Vagina (tissue), 2 donors: Measurements from ENCODE around the gene HSPA12A. TPM values are rescaled to one million over a fixed set of nuclear protein-coding genes. Genes with fewer than 3 reads are reported as not detected.

Source experiments
- DNase-seq, 2 donors: peaks; one replicate each; pipeline ENCODE4 v3.0.0-alpha.2; 2017; ENCODE audit errors: extremely low spot score in 2 of 2
- H3K27ac ChIP-seq: fragments of 200-600 bp; sonication (generic); one replicate; pipeline ENCODE4 v1.5.1; 2019
- H3K27me3 ChIP-seq: fragments of 200-600 bp; sonication (generic); one replicate; pipeline ENCODE4 v1.5.1; 2019
- H3K36me3 ChIP-seq, 2 donors: fragments of 200-600 bp; sonication (generic); one replicate each; pipeline ENCODE4 v1.5.1; 2017 to 2019
- H3K4me1 ChIP-seq: fragments of 200-600 bp; sonication (generic); one replicate; pipeline ENCODE4 v1.5.1; 2019
- H3K4me3 ChIP-seq, 2 donors: fragments of 200-600 bp; sonication (generic); 1 replicate in 1 of 2; 2 replicates in 1 of 2; pipeline ENCODE4 v1.5.1; 2016 to 2019
- H3K9me3 ChIP-seq: fragments of 200-600 bp; sonication (generic); one replicate; pipeline ENCODE4 v1.5.1; 2019
- CTCF ChIP-seq, 3 experiments: fragments of 450-650 bp in 2 of 3; fragments of 200-600 bp in 1 of 3; sonication (generic) in 1 of 3; IDR thresholded peaks; one replicate each; pipeline ENCODE4 v1.5.1; 2017 to 2019; ENCODE audit warnings: antibody characterized with exemption in 3 of 3, mild to moderate bottlenecking in 2 of 3, moderate library complexity in 2 of 3
- POLR2A ChIP-seq, 2 donors: fragments of 450-650 bp; IDR thresholded peaks; one replicate each; pipeline ENCODE4 v1.6.1; 2017; ENCODE audit warnings: antibody characterized with exemption in 2 of 2, mild to moderate bottlenecking in 2 of 2, moderate library complexity in 2 of 2
- POLR2AphosphoS5 ChIP-seq, 2 donors: sonication (generic); formaldehyde crosslinking; IDR thresholded peaks; one replicate each; pipeline ENCODE4 v1.9.0; 2017; ENCODE audit warnings: antibody characterized with exemption in 2 of 2, mild to moderate bottlenecking in 2 of 2, low read depth in 1 of 2; ENCODE audit not compliant: insufficient read depth in 1 of 2
- intact Hi-C: fragments of 100-400 bp; cut with DNase I; formaldehyde crosslinking; loops from one replicate; pipeline ENCODE4 v1.15.1; 2023
- total RNA-seq: library from RNA; depleted of rRNA; stranded (reverse); fragments of >200 nt; gene quantifications from one replicate; pipeline ENCODE4 v1.2.3, GENCODE V29; 2016

HSPA12A gene
- total RNA-seq, 1 donor from 2014 or later, result 28.7 TPM

GRCh38 chr10:116752563-116752962 lies 10.2 kb upstream of the HSPA12A start:
- intact Hi-C loops, result no loop called here
- Histone ChIP-seq H3K36me3 (no peaks in the 10 kb centered on the region), H3K9me3 (no peaks in the 10 kb centered on the region), H3K4me1 (peaks cover 7% of the 10 kb centered on the region), H3K27ac (no peak overlapping the region), H3K4me3 (no peak overlapping the region), H3K27me3 (no peaks in the 10 kb centered on the region)
- TF ChIP-seq POLR2AphosphoS5 (IDR thresholded peaks at IDR 0.05; ENCODE audit: insufficient read depth in 1 of 2, low read depth in 1 of 2) (no peak), CTCF (IDR thresholded peaks at IDR 0.05) (no peak), POLR2A (IDR thresholded peaks at IDR 0.05) (no peak)
- DNase-seq, result no peak

GRCh38 chr10:116748471-116748870 lies 6.1 kb upstream of the HSPA12A start:
- Histone ChIP-seq H3K9me3 (no peaks in the 10 kb centered on the region), H3K4me3 (no peak overlapping the region), H3K27me3 (no peaks in the 10 kb centered on the region), H3K27ac (no peak overlapping the region), H3K36me3 (no peaks in the 10 kb centered on the region), H3K4me1 (peaks cover 4% of the 10 kb centered on the region)
- no peak for DNase-seq
- intact Hi-C loops, result no loop called here
- TF ChIP-seq POLR2AphosphoS5 (IDR thresholded peaks at IDR 0.05; ENCODE audit: insufficient read depth in 1 of 2, low read depth in 1 of 2) (no peak), CTCF (IDR thresholded peaks at IDR 0.05) (no peak), POLR2A (IDR thresholded peaks at IDR 0.05) (no peak)

GRCh38 chr10:116748041-116748440 lies 5.7 kb upstream of the HSPA12A start:
- Histone ChIP-seq H3K4me1 (peaks cover 9% of the 10 kb centered on the region), H3K9me3 (no peaks in the 10 kb centered on the region), H3K4me3 (no peak overlapping the region), H3K36me3 (no peaks in the 10 kb centered on the region), H3K27ac (no peak overlapping the region), H3K27me3 (no peaks in the 10 kb centered on the region)
- no peak for DNase-seq
- intact Hi-C loops, result no loop called here
- peak in 1 of 2 donors; percentile 25 for TF ChIP-seq POLR2AphosphoS5 (IDR thresholded peaks at IDR 0.05; ENCODE audit: insufficient read depth in 1 of 2, low read depth in 1 of 2)
- TF ChIP-seq CTCF (IDR thresholded peaks at IDR 0.05), result no peak
- no peak for TF ChIP-seq POLR2A (IDR thresholded peaks at IDR 0.05)

- Histone ChIP-seq H3K27ac (no peak overlapping the region), H3K4me3 (no peak overlapping the region), H3K36me3 (no peaks in the 10 kb centered on the region), H3K27me3 (no peaks in the 10 kb centered on the region), H3K9me3 (no peaks in the 10 kb centered on the region), H3K4me1 (peaks cover 11% of the 10 kb centered on the region)
- no peak for TF ChIP-seq POLR2A (IDR thresholded peaks at IDR 0.05)
- TF ChIP-seq CTCF (IDR thresholded peaks at IDR 0.05), result no peak
- no peak for TF ChIP-seq POLR2AphosphoS5 (IDR thresholded peaks at IDR 0.05; ENCODE audit: insufficient read depth in 1 of 2, low read depth in 1 of 2)
- DNase-seq, result no peak
- intact Hi-C loops, result no loop called here
These were observed 5.0 kb upstream of the HSPA12A start for GRCh38 chr10:116747325-116747724.

GRCh38 chr10:116744885-116745284 lies 2.5 kb upstream of the HSPA12A start:
- intact Hi-C loops, result no loop called here
- Histone ChIP-seq H3K4me3 (no peak overlapping the region), H3K36me3 (no peaks in the 10 kb centered on the region), H3K27me3 (no peaks in the 10 kb centered on the region), H3K4me1 (peaks cover 20% of the 10 kb centered on the region), H3K9me3 (no peaks in the 10 kb centered on the region), H3K27ac (no peak overlapping the region)
- DNase-seq, result no peak
- TF ChIP-seq POLR2A (IDR thresholded peaks at IDR 0.05) (no peak), POLR2AphosphoS5 (IDR thresholded peaks at IDR 0.05; ENCODE audit: insufficient read depth in 1 of 2, low read depth in 1 of 2) (no peak), CTCF (IDR thresholded peaks at IDR 0.05) (no peak)
